Astrocyte (in vitro differentiated cells and primary cell): Measurements from ENCODE around the gene MUC3A.

Experiments
- CTCF ChIP-seq: IDR thresholded peaks from 2 replicates; pipeline ENCODE4 v1.5.1; 2011; ENCODE audit warnings: low read depth, mild to moderate bottlenecking, inconsistent platforms, low read length, moderate library complexity; ENCODE audit not compliant: insufficient read depth
- EZH2 ChIP-seq: IDR thresholded peaks from 2 replicates; pipeline ENCODE4 v1.6.1; 2012; ENCODE audit warnings: mild to moderate bottlenecking, low read length, inconsistent platforms; ENCODE audit not compliant: insufficient read depth

DNA sequence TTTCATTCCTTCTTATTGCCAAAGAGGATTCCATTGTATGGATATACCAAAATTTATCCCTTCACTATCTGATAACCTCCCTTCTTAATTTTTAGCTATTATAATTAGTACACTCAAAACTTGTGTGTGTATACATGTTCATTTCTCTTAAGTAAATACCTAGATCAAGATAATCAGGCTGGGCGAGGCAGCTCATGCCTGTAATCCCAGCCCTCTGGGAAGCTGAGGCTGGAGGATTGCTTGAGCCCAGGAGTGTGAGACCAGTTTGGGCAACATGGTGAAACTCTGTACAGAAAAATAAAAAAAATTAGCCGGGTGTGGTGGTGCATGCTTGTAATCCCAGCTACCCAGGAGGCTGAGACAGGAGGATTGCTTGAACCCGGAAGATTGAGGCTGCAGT, 37.9 kb upstream of the MUC3A start:
- TF ChIP-seq CTCF (no peak), EZH2 (no peak)
